ENCODE results near the gene CYP8B1. TPM values are rescaled to one million over a fixed set of nuclear protein-coding genes. Genes with fewer than 3 reads are reported as not detected.

The CYP8B1 gene
- total RNA-seq, 2 experiments from 2014 or later = not detected

DNA sequence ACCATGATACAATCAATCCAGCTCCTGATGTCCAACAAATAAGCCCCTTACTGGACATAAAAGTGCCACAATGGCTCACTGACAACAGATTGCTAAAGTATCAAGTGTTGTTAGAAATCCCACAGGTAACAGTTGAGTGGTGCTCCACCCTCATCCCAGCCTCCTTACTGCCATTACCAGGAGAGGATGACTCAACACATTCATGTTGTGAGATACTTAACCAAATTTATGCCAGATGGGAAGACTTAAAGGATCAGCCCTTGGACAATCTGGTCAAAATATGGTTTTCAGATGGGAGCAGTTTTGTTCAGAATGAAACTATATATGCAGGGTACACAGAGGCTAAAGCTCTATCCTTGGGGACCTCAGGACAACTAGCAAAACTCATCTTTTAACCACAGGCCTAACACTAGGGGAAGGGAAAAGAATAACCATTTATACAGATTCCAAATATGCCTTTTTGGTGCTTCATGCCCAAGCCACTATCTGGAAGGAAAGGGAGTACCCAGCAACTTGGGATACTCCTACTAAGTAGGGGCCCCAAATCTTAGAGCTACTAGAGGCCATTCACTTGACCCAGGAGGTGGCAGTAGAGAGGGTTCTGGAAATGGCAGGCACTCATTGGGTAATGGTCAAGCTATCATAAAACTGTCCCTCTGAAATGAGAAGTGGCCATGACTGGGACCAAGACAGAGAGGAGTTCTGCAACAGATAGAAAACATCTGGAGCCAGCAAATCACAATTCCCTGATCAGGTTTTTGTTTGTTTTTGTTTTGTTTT, 23.4 kb upstream of the CYP8B1 start:
- CTCF ChIA-PET = no interaction called here
- Mint-ChIP-seq H3K9me3 (peaks cover 6% of the 10 kb centered on the region), H3K27ac (no peak overlapping the region), H3K4me1 (ENCODE audit: low read depth) (no peaks in the 10 kb centered on the region), H3K4me3 (no peak overlapping the region), H3K27me3 (peaks cover 13% of the 10 kb centered on the region), H3K36me3 (ENCODE audit: low read depth) (no peaks in the 10 kb centered on the region)
- TF ChIP-seq, protein P1, sequence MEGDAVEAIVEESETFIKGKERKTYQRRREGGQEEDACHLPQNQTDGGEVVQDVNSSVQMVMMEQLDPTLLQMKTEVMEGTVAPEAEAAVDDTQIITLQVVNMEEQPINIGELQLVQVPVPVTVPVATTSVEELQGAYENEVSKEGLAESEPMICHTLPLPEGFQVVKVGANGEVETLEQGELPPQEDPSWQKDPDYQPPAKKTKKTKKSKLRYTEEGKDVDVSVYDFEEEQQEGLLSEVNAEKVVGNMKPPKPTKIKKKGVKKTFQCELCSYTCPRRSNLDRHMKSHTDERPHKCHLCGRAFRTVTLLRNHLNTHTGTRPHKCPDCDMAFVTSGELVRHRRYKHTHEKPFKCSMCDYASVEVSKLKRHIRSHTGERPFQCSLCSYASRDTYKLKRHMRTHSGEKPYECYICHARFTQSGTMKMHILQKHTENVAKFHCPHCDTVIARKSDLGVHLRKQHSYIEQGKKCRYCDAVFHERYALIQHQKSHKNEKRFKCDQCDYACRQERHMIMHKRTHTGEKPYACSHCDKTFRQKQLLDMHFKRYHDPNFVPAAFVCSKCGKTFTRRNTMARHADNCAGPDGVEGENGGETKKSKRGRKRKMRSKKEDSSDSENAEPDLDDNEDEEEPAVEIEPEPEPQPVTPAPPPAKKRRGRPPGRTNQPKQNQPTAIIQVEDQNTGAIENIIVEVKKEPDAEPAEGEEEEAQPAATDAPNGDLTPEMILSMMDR (IDR thresholded peaks at IDR 0.05) = no peak
- H3K36me3 ChIP-seq (ENCODE audit: insufficient read depth, low read length) = no peaks in the 10 kb centered on the region
- intact Hi-C loops (cut with DNase I, micrococcal nuclease) = no loop called here
- peaks cover 0 to 6% of the 10 kb centered on the region in 2 experiments for H3K27me3 ChIP-seq (ENCODE audit: control insufficient read depth in 1 of 2, insufficient read depth in 2 of 2, low read length in 2 of 2)
- POLR2A ChIA-PET = no interaction called here
- ATAC-seq (ENCODE audit: poor library complexity) (no peak), DNase-seq (no peak)
- no peak overlapping the region for H3K4me3 ChIP-seq (ENCODE audit: low read length)
- H3K4me1 ChIP-seq (ENCODE audit: insufficient read depth, low read length) = no peaks in the 10 kb centered on the region
- peaks cover 0 to 4% of the 10 kb centered on the region in 2 experiments for H3K9me3 ChIP-seq (ENCODE audit: control insufficient read depth in 1 of 2, insufficient read depth in 1 of 2, low read length in 2 of 2)
- H3K27ac ChIP-seq (ENCODE audit: low read depth in 1 of 2, low read length in 2 of 2) = no peak overlapping the region

DNA sequence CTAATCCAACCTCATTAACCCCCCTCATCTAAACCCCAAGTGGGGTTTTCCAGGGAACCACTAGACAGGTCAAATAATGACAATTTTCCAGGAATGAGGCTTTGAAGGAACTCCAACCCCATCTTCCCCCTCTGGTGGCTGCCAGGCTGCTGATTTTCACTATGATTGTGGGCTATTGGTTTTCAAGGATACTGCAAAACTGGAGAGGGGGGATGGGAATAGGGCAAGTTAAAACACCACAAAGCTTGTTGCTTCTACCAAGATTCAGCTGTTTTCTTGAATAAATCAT, 19.8 kb upstream of the CYP8B1 start:
- Histone ChIP-seq H3K4me3 (ENCODE audit: low read length) (no peak overlapping the region), H3K4me1 (ENCODE audit: insufficient read depth, low read length) (no peaks in the 10 kb centered on the region), H3K27me3 (ENCODE audit: control insufficient read depth in 1 of 2, insufficient read depth in 2 of 2, low read length in 2 of 2) (peaks cover 0 to 9% of the 10 kb centered on the region in 2 experiments), H3K27ac (ENCODE audit: low read depth in 1 of 2, low read length in 2 of 2) (no peak overlapping the region), H3K9me3 (ENCODE audit: control insufficient read depth in 1 of 2, insufficient read depth in 1 of 2, low read length in 2 of 2) (no peaks in the 10 kb centered on the region), H3K36me3 (ENCODE audit: insufficient read depth, low read length) (no peaks in the 10 kb centered on the region)
- POLR2A ChIA-PET = no interaction called here
- Mint-ChIP-seq H3K27ac (no peak overlapping the region), H3K27me3 (peaks cover 4% of the 10 kb centered on the region), H3K9me3 (no peaks in the 10 kb centered on the region), H3K4me3 (no peak overlapping the region), H3K36me3 (ENCODE audit: low read depth) (no peaks in the 10 kb centered on the region), H3K4me1 (ENCODE audit: low read depth) (no peaks in the 10 kb centered on the region)
- TF ChIP-seq, protein P1 (IDR thresholded peaks at IDR 0.05) = no peak
- ATAC-seq (ENCODE audit: poor library complexity) = no peak
- CTCF ChIA-PET = no interaction called here
- intact Hi-C loops (cut with DNase I, micrococcal nuclease) = no loop called here
- no peak for DNase-seq

DNA sequence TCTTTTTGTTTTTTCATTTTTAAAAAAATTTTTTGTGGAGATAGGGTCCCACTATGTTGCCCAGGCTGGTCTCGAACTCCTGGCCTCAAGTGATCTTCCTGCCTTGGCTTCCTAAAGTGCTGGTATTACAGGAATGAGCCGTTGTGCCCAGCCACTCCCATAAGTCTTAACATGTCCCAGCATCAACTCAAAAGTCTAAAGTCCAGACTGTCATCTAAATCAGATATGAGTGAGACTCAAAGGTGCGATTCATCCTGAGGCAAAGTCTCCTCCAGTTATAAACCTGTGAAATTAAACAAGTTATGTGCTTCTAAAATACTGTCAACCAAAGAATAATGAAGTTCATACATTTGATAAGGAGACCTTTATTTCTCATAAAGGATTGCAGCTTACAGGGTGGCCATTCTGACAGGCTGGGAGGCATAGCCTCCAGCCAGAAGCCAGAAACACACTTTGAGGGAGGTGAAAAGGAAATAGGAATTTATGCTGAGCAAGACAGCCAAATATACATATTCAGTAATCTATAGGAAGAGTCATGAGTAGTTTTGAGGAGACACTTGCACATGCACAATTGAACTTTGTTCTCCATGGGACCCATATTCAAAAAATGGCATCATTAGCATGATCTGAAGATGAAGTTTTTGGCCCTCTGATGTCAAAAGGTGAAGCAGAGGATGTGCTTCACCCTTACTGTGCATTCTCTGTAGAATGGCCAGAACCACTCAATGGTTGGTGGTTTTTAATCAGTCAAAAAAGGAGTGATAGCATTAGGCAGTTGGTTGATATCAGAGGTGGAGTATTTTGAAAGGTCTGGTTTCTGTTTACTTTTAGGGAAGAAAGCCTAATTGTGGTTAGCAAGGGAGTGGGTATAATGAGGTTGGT, 19.3 kb upstream of the CYP8B1 start:
- ATAC-seq (ENCODE audit: poor library complexity) = no peak
- no peak for DNase-seq
- Histone ChIP-seq H3K4me1 (ENCODE audit: insufficient read depth, low read length) (no peaks in the 10 kb centered on the region), H3K4me3 (ENCODE audit: low read length) (no peak overlapping the region), H3K27ac (ENCODE audit: low read depth in 1 of 2, low read length in 2 of 2) (no peak overlapping the region), H3K36me3 (ENCODE audit: insufficient read depth, low read length) (no peaks in the 10 kb centered on the region), H3K27me3 (ENCODE audit: control insufficient read depth in 1 of 2, insufficient read depth in 2 of 2, low read length in 2 of 2) (peaks cover 0 to 9% of the 10 kb centered on the region in 2 experiments), H3K9me3 (ENCODE audit: control insufficient read depth in 1 of 2, insufficient read depth in 1 of 2, low read length in 2 of 2) (no peaks in the 10 kb centered on the region)
- POLR2A ChIA-PET = no interaction called here
- CTCF ChIA-PET = no interaction called here
- Mint-ChIP-seq H3K4me1 (ENCODE audit: low read depth) (no peaks in the 10 kb centered on the region), H3K4me3 (no peak overlapping the region), H3K36me3 (ENCODE audit: low read depth) (no peaks in the 10 kb centered on the region), H3K9me3 (no peaks in the 10 kb centered on the region), H3K27me3 (peaks cover 5% of the 10 kb centered on the region), H3K27ac (no peak overlapping the region)
- TF ChIP-seq, protein P1 (IDR thresholded peaks at IDR 0.05) = no peak
- intact Hi-C loops (cut with DNase I, micrococcal nuclease) = no loop called here

All from CD4-positive, alpha-beta T cell (primary cell).